Psoas muscle (tissue), 8 donors: Measurements from ENCODE around the gene PHIP. TPM values are rescaled to one million over a fixed set of nuclear protein-coding genes. Genes with fewer than 3 reads are reported as not detected.

Source experiments
- ATAC-seq, 4 donors: fragments of 200-7000 bp; cut with Tn5 transposase; one replicate each; pipeline ENCODE4 v1.9.1; 2020; ENCODE audit warnings: moderate library complexity in 3 of 4, mild to moderate bottlenecking in 2 of 4
- DNase-seq, 2 donors: peaks; one replicate each; pipeline ENCODE4 v3.0.0-alpha.2; 2020
- H3K27ac ChIP-seq: fragments of 200-600 bp; one replicate; pipeline ENCODE4 v1.8.0; 2022
- H3K27me3 ChIP-seq, 3 donors: fragments of 200-600 bp in 1 of 3; one replicate each; pipeline versions ENCODE4 v1.6.1 to v1.8.0; 2013 to 2022; ENCODE audit warnings: low read length in 2 of 3, mild to moderate bottlenecking in 2 of 3, moderate library complexity in 1 of 3; ENCODE audit not compliant: insufficient read depth in 3 of 3
- H3K36me3 ChIP-seq, 2 donors: fragments of 200-600 bp in 1 of 2; one replicate each; pipeline versions ENCODE4 v1.6.1 to v1.8.0; 2013 to 2022; ENCODE audit warnings: low read depth in 1 of 2, mild to moderate bottlenecking in 1 of 2, moderate library complexity in 1 of 2; ENCODE audit not compliant: insufficient read depth in 1 of 2
- H3K4me1 ChIP-seq: fragments of 200-600 bp; one replicate; pipeline ENCODE4 v1.8.0; 2022
- H3K4me3 ChIP-seq: fragments of 200-600 bp; one replicate; pipeline ENCODE4 v1.8.0; 2022; ENCODE audit warnings: mild to moderate bottlenecking
- H3K9me3 ChIP-seq: fragments of 200-600 bp; one replicate; pipeline ENCODE4 v1.8.0; 2022
- WGBS, 3 donors: extraction: QIAGEN DNeasy Blood & Tissue Kit; methylation state at CpG; one replicate each; pipeline versions ENCODE4 v1.1.6 to v1.1.7; 2013; 5-methylcytosine and 5-hydroxymethylcytosine counted together
- intact Hi-C, 2 donors: fragments of 100-400 bp; cut with DNase I; formaldehyde crosslinking; loops; one replicate each; pipeline versions ENCODE4 v1.11.0 to v1.14.2; 2022
- polyA plus RNA-seq, 3 donors: library from polyadenylated mRNA; stranded (reverse); fragments of 200-250 nt; gene quantifications; one replicate each; pipeline ENCODE4 v1.2.3, GENCODE V29; 2013
- total RNA-seq, 4 donors: library from RNA; stranded (reverse); fragmentation: NEBNext Ultra II Directional in 2 of 4; extraction: Animal tissue kit (Norgen Biotek cat#: 25700) in 2 of 4; gene quantifications; one replicate each; pipeline versions ENCODE4 v1.2.1 to v1.2.4, GENCODE V29; 2021 to 2023
- TF ChIP-seq, protein P1 (sequence below): fragments of 200-600 bp; IDR thresholded peaks from one replicate; pipeline ENCODE4 v1.8.0; 2022; ENCODE audit warnings: antibody characterized with exemption
- donor health status: healthy with polysubstance abuse.
- donor health status: DM: no; HTN: no; CAD: no; lungs with moderate emphysema.
- donor health status: Bipolar disorder and iron deficiency.
- donor health status: healthy.
- donor health status: DM: yes; HTN: yes; CAD: no.
- donor health status: DM: no; HTN: no; CAD: no.
- donor health status: DM: no; HTN: no; CAD: no.
- donor health status: DM: yes; HTN: yes; CAD: no.

PHIP gene
- total and polyA plus RNA-seq, 7 donors = 3.1 to 15.3 (median 12.1) TPM

DNA sequence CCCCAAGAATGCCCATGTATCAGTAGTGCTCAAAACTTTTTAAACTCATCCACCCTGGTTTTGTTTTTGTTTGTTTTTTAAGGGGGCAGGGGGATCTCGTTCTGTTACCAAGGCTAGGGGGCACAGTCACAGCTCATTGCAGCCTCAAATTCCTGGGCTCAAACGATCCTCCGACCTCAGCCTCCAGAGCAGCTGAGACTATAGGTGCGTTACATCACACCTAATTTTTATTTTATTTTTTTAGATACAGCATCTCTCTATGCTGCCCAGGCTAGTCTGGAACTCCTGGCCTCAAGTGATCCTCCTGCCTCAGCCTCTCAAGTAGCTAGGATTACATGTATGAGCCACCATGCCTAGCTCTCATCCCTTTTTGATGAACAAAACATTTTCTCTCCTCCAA lies 11.2 kb downstream of the PHIP start:
- H3K27ac ChIP-seq = no peak overlapping the region
- intact Hi-C loops = loop anchor here (10.0 kb wide), 2 partner anchors 112 to 122 kb away; no protein-coding TSS in a partner anchor
- WGBS, 3 donors = 93 to 97% (median 94%) methylated on average over 4 of the region's 4 CpGs
- no peak for ATAC-seq
- H3K4me1 ChIP-seq = peaks cover 50% of the 10 kb centered on the region
- no peak for DNase-seq
- TF ChIP-seq, protein P1, sequence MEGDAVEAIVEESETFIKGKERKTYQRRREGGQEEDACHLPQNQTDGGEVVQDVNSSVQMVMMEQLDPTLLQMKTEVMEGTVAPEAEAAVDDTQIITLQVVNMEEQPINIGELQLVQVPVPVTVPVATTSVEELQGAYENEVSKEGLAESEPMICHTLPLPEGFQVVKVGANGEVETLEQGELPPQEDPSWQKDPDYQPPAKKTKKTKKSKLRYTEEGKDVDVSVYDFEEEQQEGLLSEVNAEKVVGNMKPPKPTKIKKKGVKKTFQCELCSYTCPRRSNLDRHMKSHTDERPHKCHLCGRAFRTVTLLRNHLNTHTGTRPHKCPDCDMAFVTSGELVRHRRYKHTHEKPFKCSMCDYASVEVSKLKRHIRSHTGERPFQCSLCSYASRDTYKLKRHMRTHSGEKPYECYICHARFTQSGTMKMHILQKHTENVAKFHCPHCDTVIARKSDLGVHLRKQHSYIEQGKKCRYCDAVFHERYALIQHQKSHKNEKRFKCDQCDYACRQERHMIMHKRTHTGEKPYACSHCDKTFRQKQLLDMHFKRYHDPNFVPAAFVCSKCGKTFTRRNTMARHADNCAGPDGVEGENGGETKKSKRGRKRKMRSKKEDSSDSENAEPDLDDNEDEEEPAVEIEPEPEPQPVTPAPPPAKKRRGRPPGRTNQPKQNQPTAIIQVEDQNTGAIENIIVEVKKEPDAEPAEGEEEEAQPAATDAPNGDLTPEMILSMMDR = no peak
- no peak overlapping the region for H3K4me3 ChIP-seq
- H3K36me3 ChIP-seq = no peaks in the 10 kb centered on the region
- H3K9me3 ChIP-seq = no peaks in the 10 kb centered on the region
- no peaks in the 10 kb centered on the region for H3K27me3 ChIP-seq

DNA sequence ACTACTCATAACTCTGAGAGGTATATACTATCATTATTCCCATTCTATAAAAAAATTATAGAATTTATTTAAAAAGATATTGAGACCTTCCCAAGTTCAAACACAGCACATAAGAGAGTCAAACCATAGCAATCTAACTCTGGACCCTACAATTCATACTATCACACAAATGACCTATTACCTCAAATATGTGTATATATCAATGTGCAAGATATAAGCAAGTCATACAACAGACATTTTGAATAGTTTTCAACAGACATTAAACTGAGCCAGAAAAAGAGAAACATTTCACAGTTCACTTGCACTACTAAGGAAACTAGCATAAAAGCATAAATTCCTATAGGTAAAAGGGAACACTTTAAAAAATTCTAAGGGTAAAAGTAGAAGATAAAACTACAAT lies 11.7 kb downstream of the PHIP start:
- no peaks in the 10 kb centered on the region for H3K9me3 ChIP-seq
- H3K4me1 ChIP-seq = peaks cover 45% of the 10 kb centered on the region
- TF ChIP-seq, protein P1 = no peak
- H3K27me3 ChIP-seq = no peaks in the 10 kb centered on the region
- H3K36me3 ChIP-seq = no peaks in the 10 kb centered on the region
- DNase-seq (no peak), ATAC-seq (no peak)
- intact Hi-C loops = loop anchor here (10.0 kb wide), 2 partner anchors 112 to 122 kb away; no protein-coding TSS in a partner anchor
- H3K4me3 ChIP-seq = no peak overlapping the region
- no peak overlapping the region for H3K27ac ChIP-seq

DNA sequence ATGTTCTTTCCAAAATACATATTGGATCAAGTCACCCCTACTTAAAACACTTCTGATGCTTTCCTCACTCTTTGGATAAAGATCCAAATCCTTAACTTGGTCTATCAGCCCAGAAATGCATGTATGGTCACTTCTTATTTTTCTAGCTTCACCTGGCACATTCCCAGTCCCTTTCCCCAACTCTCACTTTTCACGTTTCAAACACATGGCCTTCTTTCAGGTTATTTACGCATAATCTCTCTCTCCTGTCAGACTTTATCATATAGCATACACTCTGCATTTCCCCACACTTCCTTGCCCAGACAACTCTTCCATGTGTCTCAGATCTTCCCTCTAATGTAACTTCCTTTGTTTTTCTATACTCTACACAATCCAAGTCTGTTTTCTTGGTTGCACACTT lies 12.8 kb downstream of the PHIP start:
- Histone ChIP-seq H3K27ac (no peak overlapping the region), H3K9me3 (no peaks in the 10 kb centered on the region), H3K27me3 (no peaks in the 10 kb centered on the region), H3K4me1 (peaks cover 34% of the 10 kb centered on the region), H3K4me3 (no peak overlapping the region), H3K36me3 (peaks cover 0 to 5% of the 10 kb centered on the region in 2 donors)
- ATAC-seq = peak in 1 of 4 donors; percentile 22
- TF ChIP-seq, protein P1 = no peak
- DNase-seq = no peak
- 52 to 59% (median 56%) methylated on average over 2 of the region's 2 CpGs for WGBS, 3 donors
- intact Hi-C loops = loop anchor here (10.0 kb wide), 2 partner anchors 110 to 120 kb away; no protein-coding TSS in a partner anchor

DNA sequence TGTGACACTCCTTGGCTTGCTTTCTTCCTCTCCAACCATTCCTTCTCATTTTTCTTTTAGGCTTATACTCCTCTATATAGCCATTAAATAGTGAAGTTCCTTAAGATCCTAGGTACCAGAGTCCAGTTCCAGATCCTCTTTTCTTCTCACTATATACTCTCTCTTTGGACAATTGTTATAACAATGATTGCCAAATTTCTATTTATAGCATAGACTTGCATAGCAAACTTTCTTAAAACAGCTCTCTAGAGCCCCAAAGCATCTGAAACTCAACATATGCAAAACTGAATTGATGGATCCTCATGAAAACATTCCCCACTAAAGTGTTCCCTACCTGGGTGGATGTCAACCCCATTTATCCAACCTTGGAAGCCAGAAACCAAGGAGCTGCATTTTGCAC lies 13.4 kb downstream of the PHIP start:
- no peak for ATAC-seq
- DNase-seq = no peak
- intact Hi-C loops = loop anchor here (10.0 kb wide), 2 partner anchors 110 to 120 kb away; no protein-coding TSS in a partner anchor

More for the DNA sequence above, 13.4 kb downstream of the PHIP start:
- H3K4me3 ChIP-seq = no peak overlapping the region
- H3K36me3 ChIP-seq = peaks cover 0 to 11% of the 10 kb centered on the region in 2 donors
- peaks cover 32% of the 10 kb centered on the region for H3K4me1 ChIP-seq
- TF ChIP-seq, protein P1 = no peak
- H3K27ac ChIP-seq = no peak overlapping the region
- H3K9me3 ChIP-seq = no peaks in the 10 kb centered on the region
- no peaks in the 10 kb centered on the region for H3K27me3 ChIP-seq
